Subcutaneous abdominal adipose tissue (tissue), 5 donors: ENCODE results near the gene SNX18.
A peak's percentile ranks its signal among the peaks of the same experiment; 100 is the strongest.

Experiments used
- H3K27ac ChIP-seq: one replicate; pipeline ENCODE4 v1.7.0; 2013; ENCODE audit warnings: low read depth, mild to moderate bottlenecking, inconsistent platforms, low read length, moderate library complexity
- H3K27me3 ChIP-seq, 5 donors: one replicate each; pipeline ENCODE4 v1.7.0; 2013; ENCODE audit warnings: low read length in 5 of 5, inconsistent platforms in 1 of 5; ENCODE audit not compliant: control insufficient read depth in 5 of 5, insufficient read depth in 4 of 5
- H3K36me3 ChIP-seq, 5 donors: one replicate each; pipeline ENCODE4 v1.7.0; 2013; ENCODE audit warnings: low read length in 5 of 5; ENCODE audit not compliant: control insufficient read depth in 5 of 5, insufficient read depth in 5 of 5
- H3K4me1 ChIP-seq, 5 donors: one replicate each; pipeline ENCODE4 v1.7.0; 2013; ENCODE audit warnings: low read length in 5 of 5, mild to moderate bottlenecking in 3 of 5, moderate library complexity in 1 of 5; ENCODE audit not compliant: control insufficient read depth in 5 of 5, insufficient read depth in 5 of 5
- H3K4me3 ChIP-seq, 5 donors: one replicate each; pipeline ENCODE4 v1.7.0; 2013; ENCODE audit warnings: low read length in 5 of 5, low read depth in 1 of 5
- H3K9ac ChIP-seq, 5 donors: one replicate each; pipeline ENCODE4 v1.7.0; 2013; ENCODE audit warnings: low read length in 5 of 5, mild to moderate bottlenecking in 4 of 5, moderate library complexity in 3 of 5
- H3K9me3 ChIP-seq, 5 donors: one replicate each; pipeline ENCODE4 v1.7.0; 2013; ENCODE audit warnings: low read length in 5 of 5; ENCODE audit not compliant: control insufficient read depth in 5 of 5
- donor health status: healthy.
- donor health status: healthy.
- donor health status: healthy.
- donor health status: healthy.
- donor health status: healthy.

SNX18 gene

GRCh38 chr5:54525261-54525660, 7.7 kb downstream of the SNX18 start:
- no peak overlapping the region for H3K9ac ChIP-seq
- H3K9me3 ChIP-seq = no peaks in the 10 kb centered on the region
- no peaks in the 10 kb centered on the region for H3K36me3 ChIP-seq
- no peak overlapping the region for H3K27ac ChIP-seq
- peaks cover 0 to 89% (median 85%) of the 10 kb centered on the region in 5 donors for H3K4me1 ChIP-seq
- H3K4me3 ChIP-seq = peak overlapping the region in 1 of 5 donors; percentile 19
- H3K27me3 ChIP-seq = no peaks in the 10 kb centered on the region

- H3K27me3 ChIP-seq = no peaks in the 10 kb centered on the region
- no peak overlapping the region for H3K9ac ChIP-seq
- H3K4me1 ChIP-seq = peaks cover 0 to 85% (median 81%) of the 10 kb centered on the region in 5 donors
- H3K36me3 ChIP-seq = no peaks in the 10 kb centered on the region
- no peaks in the 10 kb centered on the region for H3K9me3 ChIP-seq
- no peak overlapping the region for H3K27ac ChIP-seq
- no peak overlapping the region for H3K4me3 ChIP-seq
Observed at GRCh38 chr5:54525692-54526091, 8.1 kb downstream of the SNX18 start.

GRCh38 chr5:54526604-54527288, 9.2 kb downstream of the SNX18 start:
- H3K4me1 ChIP-seq = peaks cover 0 to 80% (median 75%) of the 10 kb centered on the region in 5 donors
- no peaks in the 10 kb centered on the region for H3K9me3 ChIP-seq
- H3K36me3 ChIP-seq = no peaks in the 10 kb centered on the region
- H3K27me3 ChIP-seq = no peaks in the 10 kb centered on the region
- no peak overlapping the region for H3K9ac ChIP-seq
- H3K4me3 ChIP-seq = no peak overlapping the region
- no peak overlapping the region for H3K27ac ChIP-seq

- Histone ChIP-seq H3K27ac (no peak overlapping the region), H3K27me3 (no peaks in the 10 kb centered on the region), H3K9me3 (no peaks in the 10 kb centered on the region), H3K4me1 (peaks cover 0 to 69% (median 66%) of the 10 kb centered on the region in 5 donors), H3K4me3 (peak overlapping the region in 1 of 5 donors; percentile 13), H3K36me3 (no peaks in the 10 kb centered on the region), H3K9ac (no peak overlapping the region)
Observed at GRCh38 chr5:54528633-54529209, 11.2 kb downstream of the SNX18 start.

- H3K4me1 ChIP-seq = peaks cover 0 to 69% (median 66%) of the 10 kb centered on the region in 5 donors
- no peak overlapping the region for H3K27ac ChIP-seq
Observed at GRCh38 chr5:54529565-54529964, 12.0 kb downstream of the SNX18 start.

GRCh38 chr5:54531546-54531945, 14.0 kb downstream of the SNX18 start:
- H3K27ac ChIP-seq = no peak overlapping the region
- H3K36me3 ChIP-seq = no peaks in the 10 kb centered on the region
- no peaks in the 10 kb centered on the region for H3K27me3 ChIP-seq
- H3K9me3 ChIP-seq = no peaks in the 10 kb centered on the region
- no peak overlapping the region for H3K9ac ChIP-seq
- peaks cover 0 to 65% (median 62%) of the 10 kb centered on the region in 5 donors for H3K4me1 ChIP-seq
- H3K4me3 ChIP-seq = no peak overlapping the region

More at GRCh38 chr5:54529565-54529964, 12.0 kb downstream of the SNX18 start:
- Histone ChIP-seq H3K4me3 (no peak overlapping the region), H3K27me3 (no peaks in the 10 kb centered on the region), H3K9ac (no peak overlapping the region), H3K9me3 (no peaks in the 10 kb centered on the region), H3K36me3 (no peaks in the 10 kb centered on the region)

GRCh38 chr5:54533541-54534190, 16.1 kb downstream of the SNX18 start:
- H3K4me3 ChIP-seq = peak overlapping the region in 4 of 5 donors; percentile 1 to 42 (median 20)
- no peaks in the 10 kb centered on the region for H3K36me3 ChIP-seq
- H3K27ac ChIP-seq = peak overlapping the region; percentile 90
- H3K9me3 ChIP-seq = no peaks in the 10 kb centered on the region
- H3K4me1 ChIP-seq = peaks cover 0 to 58% (median 53%) of the 10 kb centered on the region in 5 donors
- H3K27me3 ChIP-seq = no peaks in the 10 kb centered on the region
- H3K9ac ChIP-seq = peak overlapping the region; percentile 31 to 72 (median 60)

GRCh38 chr5:54534191-54535004, 16.8 kb downstream of the SNX18 start:
- Histone ChIP-seq H3K4me1 (peaks cover 0 to 51% (median 46%) of the 10 kb centered on the region in 5 donors), H3K27ac (peak overlapping the region; percentile 90), H3K27me3 (no peaks in the 10 kb centered on the region), H3K9me3 (no peaks in the 10 kb centered on the region), H3K9ac (peak overlapping the region; percentile 31 to 72 (median 60)), H3K36me3 (no peaks in the 10 kb centered on the region), H3K4me3 (peak overlapping the region in 2 of 5 donors; percentile 22 to 39)

GRCh38 chr5:54535149-54535844, 17.7 kb downstream of the SNX18 start:
- Histone ChIP-seq H3K4me3 (no peak overlapping the region), H3K9ac (peak overlapping the region in 1 of 5 donors; percentile 16), H3K27me3 (no peaks in the 10 kb centered on the region), H3K9me3 (no peaks in the 10 kb centered on the region), H3K4me1 (peaks cover 0 to 47% (median 40%) of the 10 kb centered on the region in 5 donors), H3K36me3 (no peaks in the 10 kb centered on the region), H3K27ac (peak overlapping the region; percentile 7)
